ENCODE results near the gene DNAH17.

DNA sequence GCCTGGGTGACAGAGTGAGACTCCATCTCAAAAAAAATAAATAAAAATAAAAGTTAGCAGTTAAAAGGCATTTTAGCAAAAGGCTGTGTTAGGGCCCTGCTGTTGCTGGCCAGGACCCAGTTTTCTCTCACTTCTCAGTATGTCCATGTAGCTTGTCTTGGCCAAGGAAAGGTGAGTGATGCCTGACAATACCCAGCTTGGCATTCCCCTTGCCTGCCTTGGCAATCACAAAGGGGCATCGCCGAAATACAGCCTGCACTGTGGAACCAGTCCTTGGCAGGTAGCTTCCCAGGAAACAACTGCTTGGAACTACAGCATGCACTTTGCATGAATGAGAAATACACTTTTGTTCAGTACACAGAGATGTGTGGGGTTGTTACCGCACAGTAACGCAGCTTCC is 61.7 kb downstream of the DNAH17 start:
- TF ChIP-seq, protein P1, sequence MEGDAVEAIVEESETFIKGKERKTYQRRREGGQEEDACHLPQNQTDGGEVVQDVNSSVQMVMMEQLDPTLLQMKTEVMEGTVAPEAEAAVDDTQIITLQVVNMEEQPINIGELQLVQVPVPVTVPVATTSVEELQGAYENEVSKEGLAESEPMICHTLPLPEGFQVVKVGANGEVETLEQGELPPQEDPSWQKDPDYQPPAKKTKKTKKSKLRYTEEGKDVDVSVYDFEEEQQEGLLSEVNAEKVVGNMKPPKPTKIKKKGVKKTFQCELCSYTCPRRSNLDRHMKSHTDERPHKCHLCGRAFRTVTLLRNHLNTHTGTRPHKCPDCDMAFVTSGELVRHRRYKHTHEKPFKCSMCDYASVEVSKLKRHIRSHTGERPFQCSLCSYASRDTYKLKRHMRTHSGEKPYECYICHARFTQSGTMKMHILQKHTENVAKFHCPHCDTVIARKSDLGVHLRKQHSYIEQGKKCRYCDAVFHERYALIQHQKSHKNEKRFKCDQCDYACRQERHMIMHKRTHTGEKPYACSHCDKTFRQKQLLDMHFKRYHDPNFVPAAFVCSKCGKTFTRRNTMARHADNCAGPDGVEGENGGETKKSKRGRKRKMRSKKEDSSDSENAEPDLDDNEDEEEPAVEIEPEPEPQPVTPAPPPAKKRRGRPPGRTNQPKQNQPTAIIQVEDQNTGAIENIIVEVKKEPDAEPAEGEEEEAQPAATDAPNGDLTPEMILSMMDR (conservative IDR thresholded peaks at IDR 0.05; ENCODE audit: low read depth, low read length) = no peak
- no peak for TF ChIP-seq EZH2 (IDR thresholded peaks at IDR 0.05; ENCODE audit: borderline replicate concordance, low read depth, low read length, poor library complexity, severe bottlenecking)
